Pons (tissue), 1 donor: ENCODE measurements around the gene GBP3.
"Not testable (repeated sequence)": the region's sequence is repeated elsewhere in the genome, so short reads cannot be mapped to it uniquely, and the experiment has no call there.

Experiments used
- DNase-seq: peaks from one replicate; pipeline ENCODE4 v3.0.0-alpha.2; 2016; ENCODE audit warnings: low spot score

GBP3 gene

GRCh38 chr1:89022167-89022959 lies at the start of gene GBP3:
Gene GBP3, minus strand, starts transcription at chr1:89022866. Its CDS starts 2,145 bp downstream, at chr1:89020721.
- DNase-seq, result peak; percentile 58

- no peak for DNase-seq
Measured at GRCh38 chr1:89070509-89070908, 47.8 kb upstream of the GBP3 start.

GRCh38 chr1:89069951-89070350 lies 47.3 kb upstream of the GBP3 start:
- peak; percentile 35 for DNase-seq

GRCh38 chr1:89068291-89068690 lies 45.6 kb upstream of the GBP3 start:
- DNase-seq, result no peak

GRCh38 chr1:89065079-89065868 lies 42.6 kb upstream of the GBP3 start, which contains the start of gene GBP1:
Gene GBP1, minus strand, starts transcription at chr1:89065208. Its CDS starts 1,974 bp downstream, at chr1:89063234.
- peak; percentile 74 for DNase-seq

- DNase-seq, result peak; percentile 48
Measured at GRCh38 chr1:89064632-89065031, 42.0 kb upstream of the GBP3 start.

- no peak for DNase-seq
Measured at GRCh38 chr1:89063094-89063493, 40.4 kb upstream of the GBP3 start.

- no peak for DNase-seq
Measured at GRCh38 chr1:89060091-89060490, 37.4 kb upstream of the GBP3 start.

GRCh38 chr1:89051955-89052312 lies 29.3 kb upstream of the GBP3 start:
- DNase-seq, result no peak

- no peak for DNase-seq
Measured at GRCh38 chr1:89051300-89051954, 28.8 kb upstream of the GBP3 start.

GRCh38 chr1:89050649-89051033 lies 28.0 kb upstream of the GBP3 start:
- no peak for DNase-seq

GRCh38 chr1:89049901-89050648 lies 27.4 kb upstream of the GBP3 start:
- not testable (repeated sequence) for DNase-seq

- DNase-seq, result not testable (repeated sequence)
Measured at GRCh38 chr1:89049187-89049586, 26.5 kb upstream of the GBP3 start.

- no peak for DNase-seq
Measured at GRCh38 chr1:89047734-89048133, 25.1 kb upstream of the GBP3 start.

GRCh38 chr1:89046318-89047183 lies 23.9 kb upstream of the GBP3 start:
- DNase-seq, result not testable (repeated sequence)

- DNase-seq, result no peak
Measured at GRCh38 chr1:89044970-89045721, 22.5 kb upstream of the GBP3 start.

GRCh38 chr1:89043940-89044339 lies 21.3 kb upstream of the GBP3 start:
- DNase-seq, result no peak

GRCh38 chr1:89042491-89042890 lies 19.8 kb upstream of the GBP3 start:
- no peak for DNase-seq

- DNase-seq, result no peak
Measured at GRCh38 chr1:89041721-89042120, 19.1 kb upstream of the GBP3 start.

- DNase-seq, result no peak
Measured at GRCh38 chr1:89041119-89041641, 18.5 kb upstream of the GBP3 start.
